RPMI8226 (cell line): ENCODE data around the gene CNOT10.
"Not testable (repeated sequence)": the region's sequence is repeated elsewhere in the genome, so short reads cannot be mapped to it uniquely, and the experiment has no call there.

Source experiments
- DNase-seq: peaks from one replicate; pipeline ENCODE4 v3.0.0-alpha.2; 2015

CNOT10 gene

GRCh38 chr3:32691847-32692246 is 6.9 kb downstream of the CNOT10 start:
- no peak for DNase-seq

GRCh38 chr3:32696523-32696922 is 11.5 kb downstream of the CNOT10 start:
- DNase-seq: no peak

- no peak for DNase-seq
Observed at GRCh38 chr3:32698506-32698905, 13.5 kb downstream of the CNOT10 start.

GRCh38 chr3:32699429-32699828 is 14.4 kb downstream of the CNOT10 start:
- no peak for DNase-seq

- no peak for DNase-seq
Observed at GRCh38 chr3:32700244-32700643, 15.3 kb downstream of the CNOT10 start.

- no peak for DNase-seq
Observed at GRCh38 chr3:32703491-32703972, 18.5 kb downstream of the CNOT10 start.

- DNase-seq: no peak
Observed at GRCh38 chr3:32705232-32705631, 20.2 kb downstream of the CNOT10 start.

- no peak for DNase-seq
Observed at GRCh38 chr3:32706348-32707025, 21.5 kb downstream of the CNOT10 start.

- DNase-seq: no peak
Observed at GRCh38 chr3:32707026-32707370, 22.0 kb downstream of the CNOT10 start.

GRCh38 chr3:32708672-32709283 is 23.8 kb downstream of the CNOT10 start:
- DNase-seq: no peak

GRCh38 chr3:32709346-32709745 is 24.4 kb downstream of the CNOT10 start:
- no peak for DNase-seq

- DNase-seq: no peak
Observed at GRCh38 chr3:32712506-32713055, 27.6 kb downstream of the CNOT10 start.

- no peak for DNase-seq
Observed at GRCh38 chr3:32713181-32713580, 28.2 kb downstream of the CNOT10 start.

- no peak for DNase-seq
Observed at GRCh38 chr3:32719335-32719734, 34.3 kb downstream of the CNOT10 start.

GRCh38 chr3:32719931-32720330 is 34.9 kb downstream of the CNOT10 start:
- no peak for DNase-seq

GRCh38 chr3:32725721-32726120 is 40.7 kb downstream of the CNOT10 start:
- DNase-seq: no peak

GRCh38 chr3:32733631-32734229 is 48.7 kb downstream of the CNOT10 start:
- DNase-seq: peak; percentile 11

GRCh38 chr3:32734756-32735155 is 49.8 kb downstream of the CNOT10 start:
- no peak for DNase-seq

- DNase-seq: not testable (repeated sequence)
Observed at GRCh38 chr3:32743470-32743869, 58.5 kb downstream of the CNOT10 start.

- DNase-seq: no peak
Observed at GRCh38 chr3:32743934-32744333, 58.9 kb downstream of the CNOT10 start.

- no peak for DNase-seq
Observed at GRCh38 chr3:32751377-32751776, 66.4 kb downstream of the CNOT10 start.

GRCh38 chr3:32755761-32756160 is 70.8 kb downstream of the CNOT10 start:
- no peak for DNase-seq

- DNase-seq: no peak
Observed at GRCh38 chr3:32757618-32758374, 72.8 kb downstream of the CNOT10 start.
